K562 (cell line): Measurements from ENCODE around the gene ZMIZ1. TPM values are rescaled to one million over a fixed set of nuclear protein-coding genes. Genes with fewer than 3 reads are reported as not detected.

Experiments used
- ATAC-seq: fragments of 200-7000 bp; cut with Tn5 transposase; 3 replicates; pipeline ENCODE4 v1.9.1; 2020; ENCODE audit warnings: moderate library complexity
- BruUV-seq: library from RNA; stranded (reverse); fragments of 400-500 nt; replicated peaks from 2 replicates; lab custom pipeline; 2021; lab: Mats Ljungman, UMichigan
- CTCF ChIA-PET: fragments of 300-600 bp; formaldehyde crosslinking; extraction: SDS; loops from one replicate; lab custom pipeline; 2021; ENCODE audit warnings: low intra/inter-chr PET ratio; lab: Yijun Ruan, JAX
- POLR2A ChIA-PET: fragments of 300-600, 350-650 bp; sonication (Branson Sonifier 250); formaldehyde crosslinking; extraction: SDS; loops from one replicate; lab custom pipeline; 2021; ENCODE audit warnings: antibody characterized with exemption, inconsistent platforms; lab: Yijun Ruan, JAX
- DNase-seq, 4 experiments: peaks; one replicate each; pipeline versions ENCODE4 v3.0.0 to v3.0.0-alpha.2; 2011 to 2018; ENCODE audit warnings: low spot score in 3 of 4, mixed read lengths in 3 of 4; ENCODE audit errors: extremely low read depth in 1 of 4
- FAIRE-seq: peaks from 2 replicates; lab custom pipeline; 2011; peaks lifted over from hg19 to GRCh38; lab: Jason Lieb, UNC
- H2AFZ ChIP-seq: 2 replicates; pipeline ENCODE4 v1.6.0; 2011; ENCODE audit warnings: low read depth, low read length, control low read depth, inconsistent platforms
- H3K27ac ChIP-seq: fragments of 200-600 bp; 3 replicates; pipeline ENCODE4 v1.8.0; 2011; ENCODE audit warnings: low read depth, mild to moderate bottlenecking, control low read depth, inconsistent platforms, low read length, moderate library complexity, mixed read lengths; ENCODE audit errors: extremely low read depth
- H3K27me3 ChIP-seq, 2 experiments: fragments of 300-600 bp in 1 of 2; 2 replicates in 1 of 2; 3 replicates in 1 of 2; pipeline versions ENCODE4 v1.6.0 to v1.8.0; 2011; ENCODE audit warnings: inconsistent platforms in 2 of 2, low read length in 2 of 2, mild to moderate bottlenecking in 1 of 2, mixed read lengths in 1 of 2, moderate library complexity in 1 of 2; ENCODE audit not compliant: control insufficient read depth in 2 of 2, insufficient read depth in 2 of 2
- H3K36me3 ChIP-seq: fragments of 300-600 bp; 3 replicates; pipeline ENCODE4 v1.8.0; 2011; ENCODE audit warnings: mild to moderate bottlenecking, low read length, inconsistent platforms; ENCODE audit not compliant: control insufficient read depth, insufficient read depth
- H3K4me1 ChIP-seq, 2 experiments: fragments of 200-600 bp in 1 of 2; replicated peaks in 1 of 2; 2 replicates in 1 of 2; 3 replicates in 1 of 2; pipeline versions ENCODE4 v1.5.1 to v1.8.0; 2011; ENCODE audit warnings: inconsistent platforms in 2 of 2, low read length in 2 of 2, mild to moderate bottlenecking in 1 of 2, mixed read lengths in 1 of 2, moderate library complexity in 1 of 2; ENCODE audit not compliant: control insufficient read depth in 2 of 2, insufficient read depth in 2 of 2
- H3K4me2 ChIP-seq: 2 replicates; pipeline ENCODE4 v1.6.1; 2011; ENCODE audit warnings: low read length, control low read depth, inconsistent platforms, mixed read lengths; ENCODE audit not compliant: insufficient read depth
- H3K4me3 ChIP-seq: fragments of 200-600 bp; sonication (generic), shearing (Covaris generic); 2 replicates; pipeline ENCODE4 v1.5.1; 2016; ENCODE audit warnings: control low read depth, inconsistent platforms
- H3K79me2 ChIP-seq: fragments of 200-600 bp; 3 replicates; pipeline ENCODE4 v1.8.0; 2011; ENCODE audit warnings: low read length, inconsistent platforms; ENCODE audit not compliant: control insufficient read depth, insufficient read depth
- H3K9ac ChIP-seq, 2 experiments: 2 replicates each; pipeline versions ENCODE4 v1.6.0 to v1.6.1; 2011; ENCODE audit warnings: low read depth in 2 of 2, low read length in 2 of 2, control low read depth in 1 of 2, inconsistent platforms in 1 of 2, mild to moderate bottlenecking in 1 of 2, mixed read lengths in 1 of 2; ENCODE audit not compliant: insufficient read depth in 1 of 2
- H3K9me1 ChIP-seq: one replicate; pipeline ENCODE4 v1.6.0; 2011; ENCODE audit warnings: inconsistent platforms, mild to moderate bottlenecking, low read length, moderate library complexity; ENCODE audit not compliant: control insufficient read depth, insufficient read depth
- H3K9me3 ChIP-seq: replicated peaks from 2 replicates; pipeline ENCODE4 v1.5.1; 2011; ENCODE audit warnings: low read depth, low read length, inconsistent platforms; ENCODE audit not compliant: control insufficient read depth, insufficient read depth
- H4K20me1 ChIP-seq: replicated peaks from 2 replicates; pipeline ENCODE4 v1.6.1; 2011; ENCODE audit warnings: low read length, inconsistent platforms, mixed read lengths; ENCODE audit not compliant: control insufficient read depth, insufficient read depth
- E2F3 ChIP-seq: fragments of 250-450 bp; sonication (Bioruptor Pico); IDR thresholded peaks from 2 replicates; pipeline ENCODE4 v1.4.0; 2020; ENCODE audit warnings: mild to moderate bottlenecking
- JUND ChIP-seq, 2 experiments: IDR thresholded peaks; 2 replicates in 1 of 2; 3 replicates in 1 of 2; pipeline ENCODE4 v1.6.1; 2011; ENCODE audit warnings: borderline replicate concordance in 2 of 2, low read depth in 2 of 2, low read length in 2 of 2, improper control_type of control experiment in 1 of 2, missing biosample characterization in 1 of 2, missing genetic modification characterization in 1 of 2, missing genetic modification reagents in 1 of 2
- KDM4B ChIP-seq, 2 experiments: fragments of 450-650 bp in 1 of 2; sonication (generic) in 1 of 2; IDR thresholded peaks; 2 replicates each; pipeline ENCODE4 v1.6.1; 2016 to 2017; ENCODE audit warnings: borderline replicate concordance in 2 of 2, antibody characterized with exemption in 1 of 2, low read depth in 1 of 2, mild to moderate bottlenecking in 1 of 2
- MAFK ChIP-seq: IDR thresholded peaks from 2 replicates; pipeline ENCODE4 v1.6.1; 2011; ENCODE audit warnings: low read length, improper control_type of control experiment
- NCOA6 ChIP-seq: fragments of 450-650 bp; IDR thresholded peaks from 2 replicates; pipeline ENCODE4 v1.6.1; 2017; ENCODE audit warnings: mild to moderate bottlenecking
- NELFE ChIP-seq: IDR thresholded peaks from 2 replicates; pipeline ENCODE4 v1.6.1; 2011; ENCODE audit warnings: mild to moderate bottlenecking; ENCODE audit not compliant: insufficient read depth, insufficient read length
- RBM39 ChIP-seq: fragments of 200-400 bp; formaldehyde crosslinking; optimal IDR thresholded peaks from 2 replicates; pipeline ENCODE3; 2018; ENCODE audit warnings: low read depth, low read length
- SMAD4 ChIP-seq: fragments of 250-450 bp; sonication (Bioruptor Pico); conservative IDR thresholded peaks from 2 replicates; pipeline ENCODE4 v1.8.0; 2021; ENCODE audit warnings: inconsistent platforms, mild to moderate bottlenecking, moderate library complexity
- TCF7L2 ChIP-seq: fragments of 150-350 bp; IDR thresholded peaks from 2 replicates; pipeline ENCODE4 v1.6.1; 2016; ENCODE audit warnings: low read depth, mild to moderate bottlenecking, low read length, moderate library complexity
- ZFP30 ChIP-seq: fragments of 250-450 bp; sonication (Bioruptor Pico); IDR thresholded peaks from 2 replicates; pipeline ENCODE4 v1.8.0; 2022; ENCODE audit warnings: moderate library complexity, mild to moderate bottlenecking, inconsistent platforms, borderline replicate concordance
- WGBS: fragments of 100-300 bp; shearing (Covaris generic); methylation state at CpG from one replicate; pipeline ENCODE4 v1.1.6; 2016; ENCODE audit warnings: low coverage, mixed read lengths; ENCODE audit not compliant: insufficient coverage; ENCODE audit errors: missing lambda C conversion rate; 5-methylcytosine and 5-hydroxymethylcytosine counted together
- in situ Hi-C: fragments of 300-500 bp; cut with MboI; formaldehyde crosslinking; loops from 4 replicates; pipeline ENCODE4 v1.15.0; 2018; ENCODE audit warnings: inconsistent platforms, mixed read lengths
- intact Hi-C: fragments of 100-400 bp; cut with micrococcal nuclease; formaldehyde crosslinking; loops from 2 replicates; pipeline ENCODE4 v1.14.2; 2022
- polyA plus RNA-seq, 8 experiments: library from polyadenylated mRNA; depleted of rRNA in 4 of 8; stranded (reverse) in 5 of 8; unstranded in 3 of 8; fragments of >200 nt; fragmentation: Nextera tagmentation in 2 of 8; fragmentation: Illumina TruSeq in 1 of 8; extraction: Ambion mirVana in 2 of 8; extraction: Trizol in 1 of 8; gene quantifications; 2 replicates each; pipeline versions ENCODE4 v1.2.1 to v1.2.3, GENCODE V29; 2011 to 2014; ENCODE audit warnings: inconsistent platforms in 1 of 8, missing spikeins in 1 of 8
- total RNA-seq, 7 experiments: library from RNA; depleted of rRNA in 6 of 7; stranded (reverse); fragments of >200 nt in 6 of 7; fragmentation: Illumina TruSeq in 2 of 7; extraction: Trizol in 2 of 7; gene quantifications; 2 replicates each; pipeline versions ENCODE4 v1.2.1 to v1.2.3, GENCODE V29; 2011 to 2021; ENCODE audit warnings: low replicate concordance in 1 of 7
- TF ChIP-seq, protein P1 (sequence below), 2 experiments: fragments of 450-650 bp; conservative IDR thresholded peaks; 2 replicates each; pipeline ENCODE4 v1.6.1; 2017; ENCODE audit warnings: mild to moderate bottlenecking in 2 of 2, moderate library complexity in 2 of 2
- TF ChIP-seq, protein P2 (sequence below), 3 experiments: fragments of 200-800 bp in 1 of 3; sonication (Bioruptor generic) in 1 of 3; sonication (generic) in 1 of 3; formaldehyde crosslinking in 1 of 3; IDR thresholded peaks; 2 replicates each; pipeline versions ENCODE4 v1.6.1 to v1.8.0; 2016 to 2022; ENCODE audit warnings: mild to moderate bottlenecking in 2 of 3, missing compliant biosample characterization in 2 of 3, missing genetic modification characterization in 2 of 3, missing genetic modification reagents in 1 of 3
- TF ChIP-seq, protein P3 (sequence below): conservative IDR thresholded peaks from 2 replicates; pipeline ENCODE4 v1.6.1; 2011; ENCODE audit warnings: low read depth, mild to moderate bottlenecking, low read length; ENCODE audit not compliant: control insufficient read depth

ZMIZ1 gene
- total and polyA plus RNA-seq, 9 of the 15 experiments (the other 6 are each of a cell fraction or from before 2014, with no cell fraction given): 1.0 to 37.3 (median 4.3) TPM

DNA sequence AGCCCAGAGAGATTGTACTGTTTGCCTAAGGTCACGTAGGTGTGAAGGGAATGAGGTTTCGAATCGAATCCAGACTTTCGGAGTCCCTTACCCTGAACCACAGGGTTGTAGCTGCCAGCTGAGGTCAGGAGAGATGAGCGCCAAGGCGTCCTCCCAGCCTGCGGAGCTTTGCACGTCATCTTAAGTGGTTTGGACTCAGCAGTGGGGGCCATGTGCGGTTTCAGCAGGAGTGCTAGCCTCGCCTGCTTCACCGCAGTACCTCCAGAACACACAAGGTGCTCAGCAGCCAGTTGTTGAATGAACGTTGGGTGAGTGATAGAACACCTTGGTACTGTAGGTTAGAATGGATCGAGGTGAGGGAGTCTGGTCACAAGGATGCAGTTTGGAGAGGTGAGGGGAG, 203.6 kb downstream of the ZMIZ1 start:
- CTCF ChIA-PET: no interaction called here
- TF ChIP-seq NELFE (no peak), KDM4B (IDR thresholded peaks at IDR 0.05; ENCODE audit: borderline replicate concordance in 2 of 2, low read depth in 1 of 2) (no peak), ZFP30 (CRISPR knock-in tag) (no peak), RBM39 (no peak), SMAD4 (CRISPR knock-in tag) (no peak), JUND (IDR thresholded peaks at IDR 0.05; ENCODE audit: borderline replicate concordance, low read depth, low read length) (no peak), JUND (tag; IDR thresholded peaks at IDR 0.05; ENCODE audit: borderline replicate concordance, low read depth, low read length) (no peak), NCOA6 (no peak), MAFK (no peak), TCF7L2 (no peak), E2F3 (CRISPR knock-in tag) (no peak)
- TF ChIP-seq, protein P1, sequence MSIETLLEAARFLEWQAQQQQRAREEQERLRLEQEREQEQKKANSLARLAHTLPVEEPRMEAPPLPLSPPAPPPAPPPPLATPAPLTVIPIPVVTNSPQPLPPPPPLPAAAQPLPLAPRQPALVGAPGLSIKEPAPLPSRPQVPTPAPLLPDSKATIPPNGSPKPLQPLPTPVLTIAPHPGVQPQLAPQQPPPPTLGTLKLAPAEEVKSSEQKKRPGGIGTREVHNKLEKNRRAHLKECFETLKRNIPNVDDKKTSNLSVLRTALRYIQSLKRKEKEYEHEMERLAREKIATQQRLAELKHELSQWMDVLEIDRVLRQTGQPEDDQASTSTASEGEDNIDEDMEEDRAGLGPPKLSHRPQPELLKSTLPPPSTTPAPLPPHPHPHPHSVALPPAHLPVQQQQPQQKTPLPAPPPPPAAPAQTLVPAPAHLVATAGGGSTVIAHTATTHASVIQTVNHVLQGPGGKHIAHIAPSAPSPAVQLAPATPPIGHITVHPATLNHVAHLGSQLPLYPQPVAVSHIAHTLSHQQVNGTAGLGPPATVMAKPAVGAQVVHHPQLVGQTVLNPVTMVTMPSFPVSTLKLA (conservative IDR thresholded peaks at IDR 0.05): no peak
- TF ChIP-seq, protein P2, sequence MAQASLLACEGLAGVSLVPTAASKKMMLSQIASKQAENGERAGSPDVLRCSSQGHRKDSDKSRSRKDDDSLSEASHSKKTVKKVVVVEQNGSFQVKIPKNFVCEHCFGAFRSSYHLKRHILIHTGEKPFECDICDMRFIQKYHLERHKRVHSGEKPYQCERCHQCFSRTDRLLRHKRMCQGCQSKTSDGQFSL (CRISPR knock-in tag; IDR thresholded peaks at IDR 0.05): no peak
- TF ChIP-seq, protein P2 (tag; IDR thresholded peaks at IDR 0.05): no peak
- TF ChIP-seq, protein P3, sequence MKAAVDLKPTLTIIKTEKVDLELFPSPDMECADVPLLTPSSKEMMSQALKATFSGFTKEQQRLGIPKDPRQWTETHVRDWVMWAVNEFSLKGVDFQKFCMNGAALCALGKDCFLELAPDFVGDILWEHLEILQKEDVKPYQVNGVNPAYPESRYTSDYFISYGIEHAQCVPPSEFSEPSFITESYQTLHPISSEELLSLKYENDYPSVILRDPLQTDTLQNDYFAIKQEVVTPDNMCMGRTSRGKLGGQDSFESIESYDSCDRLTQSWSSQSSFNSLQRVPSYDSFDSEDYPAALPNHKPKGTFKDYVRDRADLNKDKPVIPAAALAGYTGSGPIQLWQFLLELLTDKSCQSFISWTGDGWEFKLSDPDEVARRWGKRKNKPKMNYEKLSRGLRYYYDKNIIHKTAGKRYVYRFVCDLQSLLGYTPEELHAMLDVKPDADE: no peak

More for the DNA sequence above, 203.6 kb downstream of the ZMIZ1 start:
- FAIRE-seq (no peak), ATAC-seq (no peak), DNase-seq (no peak)
- no peaks in the 10 kb centered on the region for H3K27me3 ChIP-seq
- no peaks in the 10 kb centered on the region for H3K79me2 ChIP-seq
- no peak overlapping the region for H3K9ac ChIP-seq
- H3K36me3 ChIP-seq: peaks cover 7% of the 10 kb centered on the region; the same call in 1 of the 3 replicates
- POLR2A ChIA-PET: interaction anchor here (0.6 kb wide), 1 partner anchor 1230 kb away, joined by 3 read pairs; no protein-coding TSS in a partner anchor
- no peak overlapping the region for H3K4me2 ChIP-seq
- peaks cover 5% of the 10 kb centered on the region for H3K9me1 ChIP-seq
- in situ Hi-C loops: no loop called here
- intact Hi-C loops: no loop called here
- no TSS peak for BruUV-seq
- H3K4me3 ChIP-seq: no peak overlapping the region
- 75% methylated on average over 13 of the region's 13 CpGs for WGBS
- H3K4me1 ChIP-seq: peaks cover 13 to 27% of the 10 kb centered on the region in 2 experiments
- H4K20me1 ChIP-seq: peaks cover 36% of the 10 kb centered on the region; the same call in 1 of the 2 replicates
- H3K27ac ChIP-seq: no peak overlapping the region
- no peak overlapping the region for H2AFZ ChIP-seq
- no peaks in the 10 kb centered on the region for H3K9me3 ChIP-seq
